Activated CD4-positive, alpha-beta T cell treated with anti-CD3 and anti-CD28 coated beads for 36 hours (primary cell): Measurements from ENCODE around the gene PTHLH. TPM values are rescaled to one million over a fixed set of nuclear protein-coding genes. Genes with fewer than 3 reads are reported as not detected.

Source experiments
- ATAC-seq: fragments of 200-7000 bp; cut with Tn5 transposase; one replicate; pipeline ENCODE4 v1.10.0; 2021; ENCODE audit warnings: mild to moderate bottlenecking, moderate library complexity
- CTCF ChIA-PET: fragments of 350-600 bp; sonication (Branson Sonifier 250); formaldehyde crosslinking; loops from one replicate; lab custom pipeline; 2021; ENCODE audit warnings: antibody characterized with exemption; lab: Charles Lee
- POLR2A ChIA-PET: fragments of 350-600 bp; sonication (Branson Sonifier 250); formaldehyde crosslinking; loops from one replicate; lab custom pipeline; 2021; ENCODE audit warnings: antibody characterized with exemption, inconsistent platforms; lab: Charles Lee
- DNase-seq: peaks from one replicate; pipeline ENCODE4 v3.0.0-alpha.2; 2020
- H3K27ac Mint-ChIP-seq: one replicate; pipeline ENCODE4 v1.8.0; 2021; ENCODE audit warnings: mixed read lengths
- H3K27me3 Mint-ChIP-seq: one replicate; pipeline ENCODE4 v1.8.0; 2021; ENCODE audit warnings: mixed read lengths
- H3K36me3 Mint-ChIP-seq: one replicate; pipeline ENCODE4 v1.8.0; 2021; ENCODE audit warnings: low read depth, mixed read lengths
- H3K4me1 Mint-ChIP-seq: one replicate; pipeline ENCODE4 v1.8.0; 2021; ENCODE audit warnings: mixed read lengths
- H3K4me3 Mint-ChIP-seq: one replicate; pipeline ENCODE4 v1.8.0; 2021; ENCODE audit warnings: mild to moderate bottlenecking, moderate library complexity, mixed read lengths
- H3K9me3 Mint-ChIP-seq: one replicate; pipeline ENCODE4 v1.8.0; 2021; ENCODE audit warnings: low read depth, mixed read lengths
- intact Hi-C, 2 experiments: fragments of 100-400 bp; cut with DNase I in 1 of 2; cut with micrococcal nuclease in 1 of 2; formaldehyde crosslinking; loops; one replicate each; pipeline versions ENCODE4 v1.14.2 to v1.15.1; 2022 to 2024; cut with DNase I, micrococcal nuclease
- total RNA-seq, 2 experiments: library from RNA; stranded (reverse); gene quantifications; one replicate each; pipeline ENCODE4 v1.2.3, GENCODE V29; 2021

The PTHLH gene
- total RNA-seq, 2 experiments from 2014 or later, result not detected

DNA sequence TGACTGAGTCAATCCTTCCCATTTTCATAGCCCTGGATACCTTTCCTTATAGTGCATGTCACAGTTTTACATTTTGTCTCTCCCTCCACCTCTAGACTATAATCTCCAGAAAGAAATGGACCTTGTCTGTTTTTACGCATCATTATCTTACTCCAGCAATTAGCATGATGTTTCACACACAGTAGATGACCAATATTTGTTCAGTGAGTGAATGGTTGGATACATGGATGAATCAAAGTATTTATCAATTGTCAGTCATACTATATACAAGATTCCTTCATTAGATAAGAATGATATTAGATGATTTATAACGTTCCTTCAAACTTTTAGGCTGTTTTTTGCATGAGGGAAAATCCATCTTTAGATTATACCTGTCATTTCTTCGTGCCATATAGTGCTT is 61.1 kb downstream of the PTHLH start:
- H3K9me3 Mint-ChIP-seq, result peaks cover 2% of the 10 kb centered on the region
- intact Hi-C loops, result no loop called here
- H3K27ac Mint-ChIP-seq, result no peak overlapping the region
- peaks cover 20% of the 10 kb centered on the region for H3K27me3 Mint-ChIP-seq
- H3K36me3 Mint-ChIP-seq, result no peaks in the 10 kb centered on the region
- CTCF ChIA-PET, result no interaction called here
- no peak for DNase-seq
- H3K4me3 Mint-ChIP-seq, result no peak overlapping the region
- POLR2A ChIA-PET, result no interaction called here
- ATAC-seq, result no peak
- H3K4me1 Mint-ChIP-seq, result no peaks in the 10 kb centered on the region

Other genes starting within 250 kb of the PTHLH start
- 1 to 10 TPM; 7.1 to 9.2 TPM for gene KLHL42, start 192.5 kb downstream of the PTHLH start, total RNA-seq
- not detected for gene MANSC4, start 192.5 kb downstream of the PTHLH start, total RNA-seq
- gene CCDC91, start 217.7 kb upstream of the PTHLH start, total RNA-seq, result 10 to 100 TPM; 13.9 to 16.0 TPM